ENCODE measurements around the gene RPL38. TPM values are rescaled to one million over a fixed set of nuclear protein-coding genes. Genes with fewer than 3 reads are reported as not detected.

RPL38 gene
- total and polyA plus RNA-seq, 5 donors from 2014 or later: 1,316 to 2,253 (median 2,032) TPM

DNA sequence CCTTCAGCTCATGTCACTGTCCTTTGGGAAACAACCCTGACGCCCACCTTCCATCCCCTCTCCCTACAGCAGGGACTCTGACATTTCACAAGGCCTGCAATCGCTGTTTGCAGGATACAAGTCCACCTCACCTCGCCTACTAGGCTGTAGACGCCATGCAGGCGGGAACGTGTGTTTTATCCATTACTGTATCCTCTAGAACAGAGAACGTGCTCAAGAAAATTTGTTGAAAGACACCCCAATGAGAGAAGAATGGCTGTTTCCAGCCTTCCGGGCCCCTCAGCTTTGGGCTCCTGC, 8.4 kb downstream of the RPL38 start:
- Mint-ChIP-seq H3K27ac (peak overlapping the region; percentile 70 to 95 (median 83)), H3K9me3 (no peaks in the 10 kb centered on the region), H3K27me3 (no peaks in the 10 kb centered on the region), H3K4me1 (peaks cover 6 to 78% (median 30%) of the 10 kb centered on the region in 4 donors), H3K36me3 (peaks cover 16% of the 10 kb centered on the region), H3K4me3 (peak overlapping the region; percentile 88 to 95 (median 92))
- Histone ChIP-seq H3K9me3 (ENCODE audit: control insufficient read depth in 2 of 2, low read length in 2 of 2) (no peaks in the 10 kb centered on the region), H3K27ac (ENCODE audit: insufficient read depth, low read length, poor library complexity, severe bottlenecking) (no peak overlapping the region), H3K4me3 (ENCODE audit: low read depth, low read length) (no peak overlapping the region), H3K4me1 (ENCODE audit: control insufficient read depth, insufficient read depth, low read length, poor library complexity, severe bottlenecking) (peaks cover 55% of the 10 kb centered on the region), H3K27me3 (ENCODE audit: control insufficient read depth, insufficient read depth, low read length) (no peaks in the 10 kb centered on the region), H3K36me3 (ENCODE audit: control insufficient read depth, insufficient read depth, low read length) (peaks cover 33% of the 10 kb centered on the region)
- no peak for ATAC-seq (ENCODE audit: low read depth in 2 of 2)
- DNase-seq: no peak

DNA sequence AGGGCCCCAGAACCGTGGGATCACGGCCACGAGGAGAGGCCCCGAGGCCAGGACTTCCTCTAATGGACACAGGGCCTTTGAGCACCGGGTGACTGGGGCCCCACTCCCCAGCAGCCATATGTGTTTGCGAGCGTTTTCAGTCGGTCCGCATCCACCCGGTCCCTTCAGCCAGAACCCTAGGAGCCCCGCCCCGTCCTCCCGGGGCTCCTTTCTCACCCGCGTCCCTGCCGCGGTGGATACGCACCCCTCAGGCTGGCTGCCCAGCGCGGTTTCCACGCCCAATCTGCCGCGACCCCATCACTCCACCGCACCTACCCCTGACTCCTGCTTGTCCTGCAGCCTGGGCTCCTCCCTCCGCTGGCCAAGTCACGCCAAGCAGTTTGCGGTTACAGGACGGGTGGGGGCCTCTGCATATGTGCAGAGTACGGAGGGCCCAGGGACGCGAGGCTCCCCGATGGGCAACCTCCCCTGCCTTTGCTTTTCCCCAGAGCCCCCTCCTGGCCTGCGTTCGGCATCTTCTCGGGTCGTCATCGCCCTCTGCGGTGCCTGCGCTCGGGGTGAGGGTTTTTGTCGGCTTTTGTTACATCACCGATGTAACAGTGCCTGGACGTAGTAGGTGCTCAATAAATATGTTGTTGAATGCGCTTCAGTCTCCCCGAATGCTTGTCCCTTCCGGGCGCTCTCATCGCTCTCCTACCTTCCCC, 8.9 kb downstream of the RPL38 start:
- peaks cover 6 to 78% (median 30%) of the 10 kb centered on the region in 4 donors for H3K4me1 Mint-ChIP-seq
- peaks cover 28% of the 10 kb centered on the region for H3K36me3 ChIP-seq (ENCODE audit: control insufficient read depth, insufficient read depth, low read length)
- peaks cover 20% of the 10 kb centered on the region for H3K36me3 Mint-ChIP-seq
- no peaks in the 10 kb centered on the region for H3K9me3 Mint-ChIP-seq
- no peaks in the 10 kb centered on the region for H3K27me3 ChIP-seq (ENCODE audit: control insufficient read depth, insufficient read depth, low read length)
- H3K27ac ChIP-seq (ENCODE audit: insufficient read depth, low read length, poor library complexity, severe bottlenecking): peak overlapping the region; percentile 56
- H3K4me3 Mint-ChIP-seq: peak overlapping the region; percentile 88 to 95 (median 92)
- H3K4me1 ChIP-seq (ENCODE audit: control insufficient read depth, insufficient read depth, low read length, poor library complexity, severe bottlenecking): peaks cover 52% of the 10 kb centered on the region
- ATAC-seq (ENCODE audit: low read depth in 2 of 2) (no peak), DNase-seq (peak in 1 of 3 donors; percentile 11)
- H3K9me3 ChIP-seq (ENCODE audit: control insufficient read depth in 2 of 2, low read length in 2 of 2): no peaks in the 10 kb centered on the region
- H3K4me3 ChIP-seq (ENCODE audit: low read depth, low read length): peak overlapping the region; percentile 65
- no peaks in the 10 kb centered on the region for H3K27me3 Mint-ChIP-seq
- peak overlapping the region; percentile 70 to 95 (median 90) for H3K27ac Mint-ChIP-seq

DNA sequence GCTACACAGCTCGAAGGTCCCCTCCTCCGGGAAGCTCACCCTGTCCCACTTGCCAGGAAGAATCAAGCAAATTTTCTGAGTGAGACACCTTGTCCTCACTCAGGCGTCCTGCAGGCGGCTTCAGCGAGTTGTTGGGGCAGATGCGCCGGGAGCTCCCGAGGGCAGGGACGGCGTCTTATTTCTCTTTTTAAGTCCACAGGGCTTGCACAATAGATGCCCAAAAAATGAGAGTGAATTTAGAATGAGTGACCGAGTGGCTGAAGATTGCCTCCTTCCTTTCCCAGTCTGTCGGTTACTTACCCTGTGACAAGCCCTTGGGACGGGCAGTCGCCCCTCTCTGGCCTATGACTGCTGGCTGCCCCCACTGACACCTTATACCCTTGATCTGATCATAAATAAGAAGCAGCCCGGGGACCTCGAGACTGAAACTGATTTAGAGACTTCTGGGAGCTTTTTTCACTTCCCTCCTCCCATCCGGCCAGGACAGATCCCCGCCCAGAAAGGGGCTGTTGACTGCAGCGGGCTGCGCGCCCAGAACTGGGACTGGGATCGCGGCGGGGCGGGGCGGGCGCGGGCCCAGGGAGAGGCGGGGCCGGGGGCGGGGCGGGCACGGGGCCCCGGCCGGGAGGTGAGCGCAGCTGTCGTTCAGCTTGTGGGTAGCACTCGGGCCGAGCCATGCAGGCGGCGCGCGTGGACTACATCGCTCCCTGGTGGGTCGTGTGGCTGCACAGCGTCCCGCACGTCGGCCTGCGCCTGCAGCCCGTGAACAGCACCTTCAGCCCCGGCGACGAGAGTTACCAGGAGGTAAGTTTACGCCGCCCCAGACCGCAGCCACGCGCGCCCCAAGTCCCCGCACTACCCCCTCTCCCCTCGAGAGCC, 9.7 kb downstream of the RPL38 start, which contains the start of gene TTYH2:
TSS of gene TTYH2 (plus strand) at position 659 of the 879 bp plus-strand sequence. CDS start at position 676, 17 bp downstream.
- peak within 1 kb of the TSS; percentile 74 for H3K4me3 ChIP-seq (ENCODE audit: low read depth, low read length)
- H3K9me3 Mint-ChIP-seq: no peaks in the 10 kb centered on the region
- H3K4me1 Mint-ChIP-seq: peaks cover 6 to 71% (median 25%) of the 10 kb centered on the region in 4 donors
- H3K27me3 ChIP-seq (ENCODE audit: control insufficient read depth, insufficient read depth, low read length): no peaks in the 10 kb centered on the region
- DNase-seq (peak; percentile 58 to 81 (median 74)), ATAC-seq (ENCODE audit: low read depth in 2 of 2) (peak; percentile 68 to 71)
- H3K27ac ChIP-seq (ENCODE audit: insufficient read depth, low read length, poor library complexity, severe bottlenecking): peak within 1 kb of the TSS; percentile 56
- peaks cover 22% of the 10 kb centered on the region for H3K36me3 ChIP-seq (ENCODE audit: control insufficient read depth, insufficient read depth, low read length)
- no peaks in the 10 kb centered on the region for H3K9me3 ChIP-seq (ENCODE audit: control insufficient read depth in 2 of 2, low read length in 2 of 2)
- no peaks in the 10 kb centered on the region for H3K27me3 Mint-ChIP-seq
- peaks cover 52% of the 10 kb centered on the region for H3K4me1 ChIP-seq (ENCODE audit: control insufficient read depth, insufficient read depth, low read length, poor library complexity, severe bottlenecking)
- peaks cover 20% of the 10 kb centered on the region for H3K36me3 Mint-ChIP-seq
- H3K4me3 Mint-ChIP-seq: peak within 1 kb of the TSS; percentile 88 to 95 (median 92)
- peak within 1 kb of the TSS; percentile 70 to 95 (median 90) for H3K27ac Mint-ChIP-seq

DNA sequence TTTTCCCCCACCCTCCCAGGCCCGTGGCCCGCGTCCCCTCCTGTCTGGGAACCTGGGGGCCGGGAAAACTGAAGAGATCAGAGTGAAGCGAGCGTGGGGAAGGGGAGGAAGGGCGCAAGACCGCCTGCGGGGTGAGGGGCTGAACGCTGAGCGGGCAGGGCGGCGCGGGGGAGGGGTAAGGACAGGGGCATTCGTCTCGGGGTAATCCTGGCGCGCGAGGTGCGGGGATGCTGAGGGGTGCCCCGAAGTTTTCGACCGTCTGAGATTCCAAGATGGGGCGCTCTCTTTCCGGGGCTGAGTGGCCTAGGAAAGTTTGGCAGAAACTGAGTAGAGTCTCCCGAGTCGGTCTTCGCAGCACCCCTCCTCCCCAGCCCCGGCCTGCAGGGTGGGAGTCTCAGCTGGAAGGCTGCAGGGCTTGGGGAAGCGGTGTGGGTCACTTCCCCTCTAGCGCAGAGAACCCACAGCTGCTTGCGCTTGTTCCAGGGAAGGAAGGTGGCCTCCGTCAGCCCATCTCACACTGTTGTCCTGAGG, 10.4 kb downstream of the RPL38 start:
- Histone ChIP-seq H3K27me3 (ENCODE audit: control insufficient read depth, insufficient read depth, low read length) (no peaks in the 10 kb centered on the region), H3K27ac (ENCODE audit: insufficient read depth, low read length, poor library complexity, severe bottlenecking) (peak overlapping the region; percentile 56), H3K9me3 (ENCODE audit: control insufficient read depth in 2 of 2, low read length in 2 of 2) (no peaks in the 10 kb centered on the region), H3K4me3 (ENCODE audit: low read depth, low read length) (peak overlapping the region; percentile 74), H3K36me3 (ENCODE audit: control insufficient read depth, insufficient read depth, low read length) (peaks cover 16% of the 10 kb centered on the region), H3K4me1 (ENCODE audit: control insufficient read depth, insufficient read depth, low read length, poor library complexity, severe bottlenecking) (peaks cover 52% of the 10 kb centered on the region)
- peak overlapping the region in 2 of 3 donors; percentile 52 to 70 for H3K27ac Mint-ChIP-seq
- no peak for DNase-seq
- H3K27me3 Mint-ChIP-seq: no peaks in the 10 kb centered on the region
- peak overlapping the region; percentile 88 to 95 (median 91) for H3K4me3 Mint-ChIP-seq
- H3K4me1 Mint-ChIP-seq: peaks cover 6 to 66% (median 25%) of the 10 kb centered on the region in 4 donors
- ATAC-seq (ENCODE audit: low read depth in 2 of 2): no peak
- H3K36me3 Mint-ChIP-seq: peaks cover 19% of the 10 kb centered on the region
- no peaks in the 10 kb centered on the region for H3K9me3 Mint-ChIP-seq

DNA sequence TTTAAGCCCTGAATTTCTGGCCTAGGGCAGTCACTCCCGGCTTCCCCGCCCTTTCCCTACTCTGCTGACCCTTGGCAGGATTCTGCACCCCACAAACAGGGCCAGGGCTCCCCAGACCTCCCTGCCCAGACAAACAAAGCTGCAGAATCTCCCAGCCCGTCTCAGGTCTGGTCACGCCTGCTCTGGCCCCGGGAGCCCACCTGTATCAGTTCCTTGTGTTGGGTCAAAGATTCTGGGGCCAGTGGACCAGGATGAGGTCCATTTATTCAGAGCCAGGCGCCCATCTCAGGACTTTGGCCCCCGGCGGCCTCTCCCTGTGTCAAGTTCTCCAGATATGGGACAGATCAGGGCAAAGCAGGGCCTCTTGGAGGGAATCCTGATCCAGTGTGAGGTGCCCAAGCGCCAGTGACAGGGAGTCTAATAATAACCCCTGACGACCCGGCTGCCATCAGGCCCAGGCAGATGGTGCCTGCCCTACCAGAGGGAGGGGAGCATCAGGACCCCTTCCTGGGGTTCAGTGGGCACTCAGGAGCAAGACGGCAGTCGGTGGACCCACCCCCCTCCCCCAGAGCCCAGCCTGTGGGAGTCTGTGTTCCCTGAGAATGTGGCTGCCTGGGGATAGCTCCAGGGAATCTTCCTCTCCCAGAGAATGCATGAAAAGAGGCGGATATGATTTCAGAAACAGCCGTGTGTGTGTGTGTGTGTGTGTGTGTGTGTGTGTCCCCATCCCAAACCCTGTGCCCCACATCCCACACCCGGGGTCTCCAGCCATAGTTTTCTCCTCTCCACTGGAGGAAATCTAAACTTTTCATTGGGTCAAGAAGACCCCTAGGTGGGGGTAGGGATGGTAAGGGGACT, 11.2 kb downstream of the RPL38 start:
- Histone ChIP-seq H3K4me1 (ENCODE audit: control insufficient read depth, insufficient read depth, low read length, poor library complexity, severe bottlenecking) (peaks cover 52% of the 10 kb centered on the region), H3K9me3 (ENCODE audit: control insufficient read depth in 2 of 2, low read length in 2 of 2) (no peaks in the 10 kb centered on the region), H3K36me3 (ENCODE audit: control insufficient read depth, insufficient read depth, low read length) (peaks cover 8% of the 10 kb centered on the region), H3K4me3 (ENCODE audit: low read depth, low read length) (peak overlapping the region; percentile 74), H3K27me3 (ENCODE audit: control insufficient read depth, insufficient read depth, low read length) (no peaks in the 10 kb centered on the region), H3K27ac (ENCODE audit: insufficient read depth, low read length, poor library complexity, severe bottlenecking) (no peak overlapping the region)
- Mint-ChIP-seq H3K27ac (peak overlapping the region in 2 of 3 donors; percentile 32 to 46), H3K27me3 (no peaks in the 10 kb centered on the region), H3K9me3 (no peaks in the 10 kb centered on the region), H3K36me3 (peaks cover 19% of the 10 kb centered on the region), H3K4me1 (peaks cover 6 to 65% (median 22%) of the 10 kb centered on the region in 4 donors), H3K4me3 (peak overlapping the region; percentile 88 to 95 (median 91))
- DNase-seq: no peak
- no peak for ATAC-seq (ENCODE audit: low read depth in 2 of 2)

DNA sequence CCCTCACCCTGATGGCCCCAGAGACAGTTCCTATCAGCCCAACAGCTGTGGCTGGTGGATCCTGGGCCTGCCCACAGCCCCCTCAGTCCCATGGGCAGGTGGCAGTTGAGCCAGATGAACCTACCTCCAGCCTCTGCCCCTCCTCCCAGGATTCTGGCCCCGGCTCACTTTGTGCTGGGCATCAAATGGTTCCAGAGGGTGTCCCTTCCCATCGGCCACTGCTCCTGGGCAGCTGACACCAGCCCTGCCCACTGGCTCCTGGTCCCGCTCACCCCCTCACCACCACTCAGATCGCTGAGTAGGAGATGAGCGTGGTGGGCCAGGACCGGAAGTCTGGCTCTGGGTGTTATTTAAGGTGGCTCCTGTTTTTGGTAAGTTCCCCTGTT, 11.9 kb downstream of the RPL38 start:
- Histone ChIP-seq H3K27me3 (ENCODE audit: control insufficient read depth, insufficient read depth, low read length) (no peaks in the 10 kb centered on the region), H3K36me3 (ENCODE audit: control insufficient read depth, insufficient read depth, low read length) (peaks cover 2% of the 10 kb centered on the region), H3K4me1 (ENCODE audit: control insufficient read depth, insufficient read depth, low read length, poor library complexity, severe bottlenecking) (peaks cover 52% of the 10 kb centered on the region), H3K9me3 (ENCODE audit: control insufficient read depth in 2 of 2, low read length in 2 of 2) (no peaks in the 10 kb centered on the region), H3K27ac (ENCODE audit: insufficient read depth, low read length, poor library complexity, severe bottlenecking) (no peak overlapping the region), H3K4me3 (ENCODE audit: low read depth, low read length) (no peak overlapping the region)
- peaks cover 4 to 63% (median 18%) of the 10 kb centered on the region in 4 donors for H3K4me1 Mint-ChIP-seq
- H3K4me3 Mint-ChIP-seq: peak overlapping the region; percentile 59 to 95 (median 86)
- no peak for ATAC-seq (ENCODE audit: low read depth in 2 of 2)
- H3K9me3 Mint-ChIP-seq: no peaks in the 10 kb centered on the region
- DNase-seq: no peak
- H3K36me3 Mint-ChIP-seq: peaks cover 20% of the 10 kb centered on the region
- H3K27me3 Mint-ChIP-seq: no peaks in the 10 kb centered on the region
- H3K27ac Mint-ChIP-seq: peak overlapping the region in 2 of 3 donors; percentile 46 to 54

DNA sequence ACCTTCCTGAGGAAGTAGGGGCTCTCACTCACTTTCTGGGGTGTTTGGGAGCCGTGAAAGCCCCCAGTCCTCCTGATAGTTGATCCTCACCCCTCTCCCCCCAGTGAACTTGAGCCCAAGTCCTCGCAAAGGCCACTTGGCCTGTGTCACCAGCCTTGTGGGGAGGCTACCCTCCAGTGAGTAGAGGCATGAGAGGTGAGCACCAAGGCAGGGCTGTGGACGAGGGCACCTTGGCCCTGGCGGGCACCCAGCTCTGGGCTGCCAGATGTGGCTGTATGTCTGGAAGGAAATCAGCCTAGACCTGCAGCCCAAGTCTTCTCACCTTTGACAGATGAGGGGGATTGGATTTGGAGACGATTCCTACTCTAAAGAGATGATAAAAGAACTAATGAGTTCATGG, 13.0 kb downstream of the RPL38 start:
- no peaks in the 10 kb centered on the region for H3K27me3 ChIP-seq (ENCODE audit: control insufficient read depth, insufficient read depth, low read length)
- H3K27me3 Mint-ChIP-seq: no peaks in the 10 kb centered on the region
- H3K9me3 ChIP-seq (ENCODE audit: control insufficient read depth in 2 of 2, low read length in 2 of 2): no peaks in the 10 kb centered on the region
- peaks cover 2% of the 10 kb centered on the region for H3K36me3 ChIP-seq (ENCODE audit: control insufficient read depth, insufficient read depth, low read length)
- peaks cover 41% of the 10 kb centered on the region for H3K4me1 ChIP-seq (ENCODE audit: control insufficient read depth, insufficient read depth, low read length, poor library complexity, severe bottlenecking)
- no peak overlapping the region for H3K4me3 ChIP-seq (ENCODE audit: low read depth, low read length)
- peak overlapping the region in 1 of 4 donors; percentile 90 for H3K4me3 Mint-ChIP-seq
- ATAC-seq (ENCODE audit: low read depth in 2 of 2) (no peak), DNase-seq (no peak)
- peaks cover 16% of the 10 kb centered on the region for H3K36me3 Mint-ChIP-seq
- H3K27ac Mint-ChIP-seq: peak overlapping the region in 2 of 3 donors; percentile 26 to 36
- peaks cover 0 to 53% (median 14%) of the 10 kb centered on the region in 4 donors for H3K4me1 Mint-ChIP-seq
- H3K27ac ChIP-seq (ENCODE audit: insufficient read depth, low read length, poor library complexity, severe bottlenecking): no peak overlapping the region
- H3K9me3 Mint-ChIP-seq: no peaks in the 10 kb centered on the region

Measured in CD4-positive, CD25-positive, alpha-beta regulatory T cell (primary cell).